Thoracic aorta (tissue), 2 donors: ENCODE data around the gene SIK1. TPM values are rescaled to one million over a fixed set of nuclear protein-coding genes. Genes with fewer than 3 reads are reported as not detected.
"Not testable (repeated sequence)": the region's sequence is repeated elsewhere in the genome, so short reads cannot be mapped to it uniquely, and the experiment has no call there.

ENCODE experiments used
- ATAC-seq: fragments of 150-250 bp; one replicate; pipeline ENCODE4 v1.8.0; 2017; ENCODE audit warnings: low read depth; ENCODE audit not compliant: insufficient number of reproducible peaks, low FRiP score
- DNase-seq: peaks from one replicate; pipeline ENCODE4 v3.0.0-alpha.2; 2020; ENCODE audit warnings: low spot score
- H3K27ac ChIP-seq, 2 donors: fragments of 200-600 bp; sonication (generic); 1 replicate in 1 of 2; 2 replicates in 1 of 2; pipeline ENCODE4 v1.5.1; 2016; ENCODE audit warnings: mild to moderate bottlenecking in 2 of 2, moderate library complexity in 2 of 2
- H3K27me3 ChIP-seq: fragments of 200-600 bp; sonication (generic); replicated peaks from 2 replicates; pipeline ENCODE4 v1.6.0; 2016; ENCODE audit warnings: mild to moderate bottlenecking; ENCODE audit not compliant: insufficient read depth
- H3K36me3 ChIP-seq: fragments of 200-600 bp; sonication (generic); one replicate; pipeline ENCODE4 v1.5.1; 2016
- H3K4me1 ChIP-seq, 2 donors: fragments of 200-600 bp; sonication (generic); 1 replicate in 1 of 2; 2 replicates in 1 of 2; pipeline versions ENCODE4 v1.5.1 to v1.6.0; 2016; ENCODE audit warnings: low read depth in 2 of 2, mild to moderate bottlenecking in 1 of 2; ENCODE audit not compliant: control insufficient read depth in 1 of 2
- H3K4me3 ChIP-seq: fragments of 200-600 bp; sonication (generic); 2 replicates; pipeline ENCODE4 v1.5.1; 2016; ENCODE audit warnings: mild to moderate bottlenecking
- H3K9me3 ChIP-seq: fragments of 200-600 bp; sonication (generic); 2 replicates; pipeline ENCODE4 v1.5.1; 2016
- CTCF ChIP-seq: fragments of 200-600 bp; sonication (generic); IDR thresholded peaks from one replicate; pipeline ENCODE4 v1.5.1; 2019; ENCODE audit warnings: antibody characterized with exemption
- total RNA-seq, 2 donors: library from RNA; depleted of rRNA; stranded (reverse); fragments of >200 nt; gene quantifications; one replicate each; pipeline versions ENCODE4 v1.1.0 to v1.2.3, GENCODE V29; 2016

Gene SIK1
- total RNA-seq, 2 donors from 2014 or later = 1.8 to 6.3 TPM

GRCh38 chr21:43379626-43380122 is 47.3 kb downstream of the SIK1 start:
- H3K36me3 ChIP-seq, DNase-seq, H3K27me3 ChIP-seq, H3K27ac ChIP-seq, ATAC-seq, H3K4me3 ChIP-seq, H3K9me3 ChIP-seq, H3K4me1 ChIP-seq: not testable (repeated sequence)

GRCh38 chr21:43376478-43376882 is 50.5 kb downstream of the SIK1 start:
- Histone ChIP-seq H3K27ac (no peak overlapping the region), H3K4me3 (no peak overlapping the region), H3K9me3 (no peaks in the 10 kb centered on the region), H3K27me3 (no peaks in the 10 kb centered on the region), H3K36me3 (no peaks in the 10 kb centered on the region), H3K4me1 (no peaks in the 10 kb centered on the region)
- ATAC-seq (no peak), DNase-seq (no peak)
- no peak for TF ChIP-seq CTCF

- DNase-seq = no peak
- Histone ChIP-seq H3K27ac (no peak overlapping the region), H3K27me3 (no peaks in the 10 kb centered on the region), H3K9me3 (no peaks in the 10 kb centered on the region), H3K4me1 (no peaks in the 10 kb centered on the region), H3K36me3 (no peaks in the 10 kb centered on the region), H3K4me3 (no peak overlapping the region)
- no peak for TF ChIP-seq CTCF
- ATAC-seq = no peak
Measured at GRCh38 chr21:43375837-43376477, 51.0 kb downstream of the SIK1 start.

GRCh38 chr21:43375006-43375836 is 51.7 kb downstream of the SIK1 start:
- DNase-seq = no peak

GRCh38 chr21:43374228-43374885 is 52.6 kb downstream of the SIK1 start:
- H3K27me3 ChIP-seq = no peaks in the 10 kb centered on the region
- no peak for TF ChIP-seq CTCF
- DNase-seq (no peak), ATAC-seq (no peak)
- H3K27ac ChIP-seq = no peak overlapping the region
- H3K4me1 ChIP-seq = no peaks in the 10 kb centered on the region
- no peaks in the 10 kb centered on the region for H3K9me3 ChIP-seq
- H3K4me3 ChIP-seq = no peak overlapping the region
- H3K36me3 ChIP-seq = no peaks in the 10 kb centered on the region

More at GRCh38 chr21:43375006-43375836, 51.7 kb downstream of the SIK1 start:
- no peak overlapping the region for H3K27ac ChIP-seq
- H3K4me3 ChIP-seq = no peak overlapping the region
- H3K27me3 ChIP-seq = no peaks in the 10 kb centered on the region
- no peak for ATAC-seq
- TF ChIP-seq CTCF = no peak
- no peaks in the 10 kb centered on the region for H3K36me3 ChIP-seq
- no peaks in the 10 kb centered on the region for H3K9me3 ChIP-seq
- H3K4me1 ChIP-seq = no peaks in the 10 kb centered on the region
